Activated CD4-positive, alpha-beta memory T cell treated with anti-CD3 and anti-CD28 coated beads for 36 hours (primary cell): ENCODE results near the gene RHOT2. TPM values are rescaled to one million over a fixed set of nuclear protein-coding genes. Genes with fewer than 3 reads are reported as not detected.

Experiments used
- CTCF ChIA-PET: fragments of 350-600 bp; sonication (Branson Sonifier 250); formaldehyde crosslinking; loops from one replicate; lab custom pipeline; 2021; ENCODE audit warnings: antibody characterized with exemption, inconsistent platforms; lab: Charles Lee
- POLR2A ChIA-PET: fragments of 350-600 bp; sonication (Branson Sonifier 250); formaldehyde crosslinking; loops from one replicate; lab custom pipeline; 2021; ENCODE audit warnings: antibody characterized with exemption; lab: Charles Lee
- DNase-seq: peaks from one replicate; pipeline ENCODE4 v3.0.0-alpha.2; 2020
- H3K27ac Mint-ChIP-seq: one replicate; pipeline ENCODE4 v1.8.0; 2021; ENCODE audit warnings: mixed read lengths
- H3K27me3 Mint-ChIP-seq: one replicate; pipeline ENCODE4 v1.8.0; 2021; ENCODE audit warnings: mixed read lengths
- H3K36me3 Mint-ChIP-seq: one replicate; pipeline ENCODE4 v1.8.0; 2021; ENCODE audit warnings: mixed read lengths
- H3K4me1 Mint-ChIP-seq: one replicate; pipeline ENCODE4 v1.8.0; 2021; ENCODE audit warnings: low read depth, mixed read lengths
- H3K4me3 Mint-ChIP-seq: one replicate; pipeline ENCODE4 v1.8.0; 2021; ENCODE audit warnings: mild to moderate bottlenecking, mixed read lengths
- H3K9me3 Mint-ChIP-seq: one replicate; pipeline ENCODE4 v1.8.0; 2021; ENCODE audit warnings: mixed read lengths
- intact Hi-C: fragments of 100-400 bp; cut with micrococcal nuclease; formaldehyde crosslinking; loops from one replicate; pipeline ENCODE4 v1.15.1; 2023
- total RNA-seq, 2 experiments: library from RNA; stranded (reverse); gene quantifications; one replicate each; pipeline ENCODE4 v1.2.3, GENCODE V29; 2021

Gene RHOT2
- total RNA-seq, 2 experiments from 2014 or later, result 112 to 128 TPM

GRCh38 chr16:627454-628239 lies 40.3 kb upstream of the RHOT2 start:
- intact Hi-C loops, result no loop called here
- Mint-ChIP-seq H3K27me3 (no peaks in the 10 kb centered on the region), H3K9me3 (no peaks in the 10 kb centered on the region), H3K36me3 (no peaks in the 10 kb centered on the region), H3K4me3 (no peak overlapping the region), H3K27ac (no peak overlapping the region), H3K4me1 (no peaks in the 10 kb centered on the region)
- no peak for DNase-seq
- ChIA-PET CTCF (no interaction called here), POLR2A (no interaction called here)

- Mint-ChIP-seq H3K27ac (no peak overlapping the region), H3K4me1 (no peaks in the 10 kb centered on the region), H3K27me3 (no peaks in the 10 kb centered on the region), H3K36me3 (no peaks in the 10 kb centered on the region), H3K9me3 (no peaks in the 10 kb centered on the region), H3K4me3 (no peak overlapping the region)
- ChIA-PET CTCF (no interaction called here), POLR2A (no interaction called here)
- intact Hi-C loops, result no loop called here
- no peak for DNase-seq
These were observed 39.4 kb upstream of the RHOT2 start for GRCh38 chr16:628321-629061.

GRCh38 chr16:629185-629832 lies 38.6 kb upstream of the RHOT2 start:
- no peak overlapping the region for H3K4me3 Mint-ChIP-seq
- no peaks in the 10 kb centered on the region for H3K27me3 Mint-ChIP-seq
- no peak overlapping the region for H3K27ac Mint-ChIP-seq
- H3K36me3 Mint-ChIP-seq, result no peaks in the 10 kb centered on the region
- intact Hi-C loops, result no loop called here
- no peak for DNase-seq
- no peaks in the 10 kb centered on the region for H3K4me1 Mint-ChIP-seq
- ChIA-PET CTCF (no interaction called here), POLR2A (no interaction called here)
- no peaks in the 10 kb centered on the region for H3K9me3 Mint-ChIP-seq

GRCh38 chr16:629833-630248 lies 38.1 kb upstream of the RHOT2 start:
- POLR2A ChIA-PET, result no interaction called here
- CTCF ChIA-PET, result no interaction called here
- peaks cover 2% of the 10 kb centered on the region for H3K4me1 Mint-ChIP-seq
- intact Hi-C loops, result no loop called here
- no peaks in the 10 kb centered on the region for H3K27me3 Mint-ChIP-seq
- H3K27ac Mint-ChIP-seq, result no peak overlapping the region
- no peak overlapping the region for H3K4me3 Mint-ChIP-seq
- no peak for DNase-seq
- no peaks in the 10 kb centered on the region for H3K36me3 Mint-ChIP-seq
- no peaks in the 10 kb centered on the region for H3K9me3 Mint-ChIP-seq

- Mint-ChIP-seq H3K9me3 (no peaks in the 10 kb centered on the region), H3K4me1 (peaks cover 5% of the 10 kb centered on the region), H3K36me3 (no peaks in the 10 kb centered on the region), H3K4me3 (no peak overlapping the region), H3K27me3 (no peaks in the 10 kb centered on the region), H3K27ac (no peak overlapping the region)
- DNase-seq, result no peak
- CTCF ChIA-PET, result no interaction called here
- intact Hi-C loops, result no loop called here
- POLR2A ChIA-PET, result no interaction called here
These were observed 37.6 kb upstream of the RHOT2 start for GRCh38 chr16:630249-630814.

GRCh38 chr16:630815-631405 lies 37.0 kb upstream of the RHOT2 start, which contains the start of gene WFIKKN1:
TSS of gene WFIKKN1 (plus strand) at chr16:630985. CDS start at chr16:631254, 269 bp downstream.
- H3K9me3 Mint-ChIP-seq, result no peaks in the 10 kb centered on the region
- ChIA-PET CTCF (no interaction called here), POLR2A (no interaction called here)
- no peak for DNase-seq
- H3K27me3 Mint-ChIP-seq, result no peaks in the 10 kb centered on the region
- intact Hi-C loops, result no loop called here
- peaks cover 5% of the 10 kb centered on the region for H3K4me1 Mint-ChIP-seq
- no peak within 1 kb of the TSS for H3K27ac Mint-ChIP-seq
- H3K4me3 Mint-ChIP-seq, result no peak within 1 kb of the TSS
- no peaks in the 10 kb centered on the region for H3K36me3 Mint-ChIP-seq

GRCh38 chr16:631808-632358 lies 36.0 kb upstream of the RHOT2 start:
- no peak overlapping the region for H3K4me3 Mint-ChIP-seq
- peaks cover 5% of the 10 kb centered on the region for H3K4me1 Mint-ChIP-seq
- H3K27ac Mint-ChIP-seq, result no peak overlapping the region
- H3K27me3 Mint-ChIP-seq, result peaks cover 3% of the 10 kb centered on the region
- ChIA-PET CTCF (no interaction called here), POLR2A (no interaction called here)
- no peak for DNase-seq
- peaks cover 4% of the 10 kb centered on the region for H3K36me3 Mint-ChIP-seq
- no peaks in the 10 kb centered on the region for H3K9me3 Mint-ChIP-seq
- intact Hi-C loops, result no loop called here

- peaks cover 3% of the 10 kb centered on the region for H3K27me3 Mint-ChIP-seq
- no peaks in the 10 kb centered on the region for H3K9me3 Mint-ChIP-seq
- CTCF ChIA-PET, result no interaction called here
- no peak overlapping the region for H3K27ac Mint-ChIP-seq
- POLR2A ChIA-PET, result no interaction called here
- no peak for DNase-seq
- H3K4me1 Mint-ChIP-seq, result peaks cover 5% of the 10 kb centered on the region
- H3K4me3 Mint-ChIP-seq, result no peak overlapping the region
- H3K36me3 Mint-ChIP-seq, result peaks cover 4% of the 10 kb centered on the region
- intact Hi-C loops, result no loop called here
These were observed 35.2 kb upstream of the RHOT2 start for GRCh38 chr16:632486-633335.

- intact Hi-C loops, result no loop called here
- H3K4me3 Mint-ChIP-seq, result no peak overlapping the region
- peaks cover 5% of the 10 kb centered on the region for H3K4me1 Mint-ChIP-seq
- no peaks in the 10 kb centered on the region for H3K9me3 Mint-ChIP-seq
- H3K36me3 Mint-ChIP-seq, result peaks cover 4% of the 10 kb centered on the region
- peaks cover 3% of the 10 kb centered on the region for H3K27me3 Mint-ChIP-seq
- POLR2A ChIA-PET, result no interaction called here
- H3K27ac Mint-ChIP-seq, result no peak overlapping the region
- DNase-seq, result no peak
- CTCF ChIA-PET, result no interaction called here
These were observed 34.4 kb upstream of the RHOT2 start for GRCh38 chr16:633336-634050.

GRCh38 chr16:634051-634670 lies 33.8 kb upstream of the RHOT2 start:
- Mint-ChIP-seq H3K9me3 (no peaks in the 10 kb centered on the region), H3K27ac (no peak overlapping the region), H3K4me1 (peaks cover 5% of the 10 kb centered on the region), H3K4me3 (peak overlapping the region; percentile 63), H3K36me3 (peaks cover 4% of the 10 kb centered on the region), H3K27me3 (peaks cover 3% of the 10 kb centered on the region)
- no peak for DNase-seq
- POLR2A ChIA-PET, result no interaction called here
- CTCF ChIA-PET, result no interaction called here
- intact Hi-C loops, result no loop called here
